ENCODE data around the gene PTCH2. TPM values are rescaled to one million over a fixed set of nuclear protein-coding genes. Genes with fewer than 3 reads are reported as not detected.
A peak's percentile ranks its signal among the peaks of the same experiment; 100 is the strongest.

The PTCH2 gene
- total RNA-seq, 1 donor from 2014 or later = 3.4 TPM

GRCh38 chr1:44777969-44778635, 65.0 kb downstream of the PTCH2 start:
- Mint-ChIP-seq H3K27ac (peak overlapping the region; percentile 82), H3K27me3 (no peaks in the 10 kb centered on the region), H3K4me3 (peak overlapping the region; percentile 97), H3K4me1 (ENCODE audit: unreplicated experiment) (peaks cover 32% of the 10 kb centered on the region), H3K36me3 (peaks cover 34% of the 10 kb centered on the region), H3K9me3 (no peaks in the 10 kb centered on the region)
- TF ChIP-seq CTCF (conservative IDR thresholded peaks at IDR 0.05) = no peak
- no peak for DNase-seq (ENCODE audit: extremely low spot score, unreplicated experiment)

GRCh38 chr1:44777547-44777946, 65.5 kb downstream of the PTCH2 start:
- Mint-ChIP-seq H3K27ac (peak overlapping the region; percentile 82), H3K36me3 (peaks cover 34% of the 10 kb centered on the region), H3K9me3 (no peaks in the 10 kb centered on the region), H3K4me1 (ENCODE audit: unreplicated experiment) (peaks cover 31% of the 10 kb centered on the region), H3K27me3 (no peaks in the 10 kb centered on the region), H3K4me3 (peak overlapping the region; percentile 97)
- no peak for DNase-seq (ENCODE audit: extremely low spot score, unreplicated experiment)
- TF ChIP-seq CTCF (conservative IDR thresholded peaks at IDR 0.05) = no peak

- Mint-ChIP-seq H3K4me3 (peak overlapping the region; percentile 97), H3K36me3 (peaks cover 34% of the 10 kb centered on the region), H3K4me1 (ENCODE audit: unreplicated experiment) (peaks cover 31% of the 10 kb centered on the region), H3K9me3 (no peaks in the 10 kb centered on the region), H3K27me3 (no peaks in the 10 kb centered on the region), H3K27ac (peak overlapping the region; percentile 99)
- no peak for DNase-seq (ENCODE audit: extremely low spot score, unreplicated experiment)
- no peak for TF ChIP-seq CTCF (conservative IDR thresholded peaks at IDR 0.05)
Observed at GRCh38 chr1:44776730-44777068, 66.4 kb downstream of the PTCH2 start.

GRCh38 chr1:44775930-44776729, 66.9 kb downstream of the PTCH2 start:
- peaks cover 31% of the 10 kb centered on the region for H3K36me3 Mint-ChIP-seq
- peaks cover 31% of the 10 kb centered on the region for H3K4me1 Mint-ChIP-seq (ENCODE audit: unreplicated experiment)
- H3K4me3 Mint-ChIP-seq = peak overlapping the region; percentile 97
- no peak for DNase-seq (ENCODE audit: extremely low spot score, unreplicated experiment)
- H3K27me3 Mint-ChIP-seq = no peaks in the 10 kb centered on the region
- TF ChIP-seq CTCF (conservative IDR thresholded peaks at IDR 0.05) = no peak
- peak overlapping the region; percentile 99 for H3K27ac Mint-ChIP-seq
- H3K9me3 Mint-ChIP-seq = no peaks in the 10 kb centered on the region

- TF ChIP-seq CTCF (conservative IDR thresholded peaks at IDR 0.05) = no peak
- Mint-ChIP-seq H3K27me3 (no peaks in the 10 kb centered on the region), H3K36me3 (peaks cover 26% of the 10 kb centered on the region), H3K4me3 (peak within 1 kb of the TSS; percentile 97), H3K4me1 (ENCODE audit: unreplicated experiment) (peaks cover 31% of the 10 kb centered on the region), H3K9me3 (no peaks in the 10 kb centered on the region), H3K27ac (peak within 1 kb of the TSS; percentile 99)
- peak; percentile 89 for DNase-seq (ENCODE audit: extremely low spot score, unreplicated experiment)
Observed at GRCh38 chr1:44775078-44775929, 67.7 kb downstream of the PTCH2 start, which contains the start of gene RPS8. TSS of gene RPS8 (plus strand) at chr1:44775540. CDS start at chr1:44775597, 57 bp downstream.

Measured in type B pancreatic cell (in vitro differentiated cells).